IMR-90 (cell line): ENCODE data around the gene NAB2.

Experiments used
- CEBPB ChIP-seq: IDR thresholded peaks from 2 replicates; pipeline ENCODE4 v1.6.1; 2012; ENCODE audit warnings: low read depth, low read length, improper control_type of control experiment
- CTCF ChIP-seq: conservative IDR thresholded peaks from 2 replicates; pipeline ENCODE4 v1.5.1; 2012; ENCODE audit warnings: mild to moderate bottlenecking, low read depth, low read length, improper control_type of control experiment
- ELK1 ChIP-seq: fragments of 150-350 bp; IDR thresholded peaks from 2 replicates; pipeline ENCODE4 v1.6.1; 2016; ENCODE audit warnings: low read depth, mild to moderate bottlenecking, low read length, moderate library complexity, borderline replicate concordance
- MAZ ChIP-seq: IDR thresholded peaks from 2 replicates; pipeline ENCODE4 v1.6.1; 2012; ENCODE audit warnings: low read depth, mild to moderate bottlenecking, low read length, improper control_type of control experiment, moderate library complexity, borderline replicate concordance
- POLR2A ChIP-seq: IDR thresholded peaks from 2 replicates; pipeline ENCODE4 v1.6.1; 2012; ENCODE audit warnings: mild to moderate bottlenecking, low read depth, low read length
- RCOR1 ChIP-seq: IDR thresholded peaks from 2 replicates; pipeline ENCODE4 v1.6.1; 2012; ENCODE audit warnings: mild to moderate bottlenecking, low read length, improper control_type of control experiment; ENCODE audit not compliant: insufficient replicate concordance
- RFX5 ChIP-seq: IDR thresholded peaks from 2 replicates; pipeline ENCODE4 v1.8.0; 2012; ENCODE audit warnings: low read depth, mild to moderate bottlenecking, low read length, moderate library complexity
- SMC3 ChIP-seq: fragments of 150-350 bp; IDR thresholded peaks from 2 replicates; pipeline ENCODE4 v1.6.1; 2016; ENCODE audit warnings: low read depth, mild to moderate bottlenecking, antibody characterized with exemption, low read length, moderate library complexity
- USF2 ChIP-seq: fragments of 150-350 bp; IDR thresholded peaks from 2 replicates; pipeline ENCODE4 v1.6.1; 2017; ENCODE audit warnings: mild to moderate bottlenecking, antibody characterized with exemption, low read length, low read depth

GRCh38 chr12:57105011-57105753 lies 16.3 kb downstream of the NAB2 start:
- TF ChIP-seq CTCF, result no peak
- TF ChIP-seq USF2, result no peak
- TF ChIP-seq POLR2A, result no peak
- TF ChIP-seq CEBPB, result no peak
- TF ChIP-seq MAZ, result no peak
- TF ChIP-seq ELK1, result no peak
- no peak for TF ChIP-seq SMC3
- TF ChIP-seq RCOR1, result no peak
- no peak for TF ChIP-seq RFX5
